Stimulated activated CD8-positive, alpha-beta memory T cell treated with anti-CD3 and anti-CD28 coated beads, Interleukin-7, amount 100 ng/mL, for 24 hours (primary cell): ENCODE results near the gene MOCOS.
"Not testable (repeated sequence)": the region's sequence is repeated elsewhere in the genome, so short reads cannot be mapped to it uniquely, and the experiment has no call there.

Experiments used
- DNase-seq: peaks from one replicate; pipeline ENCODE4 v3.0.0-alpha.2; 2020; ENCODE audit warnings: low read depth

The MOCOS gene

GRCh38 chr18:36201765-36202164 lies 14.5 kb downstream of the MOCOS start:
- no peak for DNase-seq

DNA sequence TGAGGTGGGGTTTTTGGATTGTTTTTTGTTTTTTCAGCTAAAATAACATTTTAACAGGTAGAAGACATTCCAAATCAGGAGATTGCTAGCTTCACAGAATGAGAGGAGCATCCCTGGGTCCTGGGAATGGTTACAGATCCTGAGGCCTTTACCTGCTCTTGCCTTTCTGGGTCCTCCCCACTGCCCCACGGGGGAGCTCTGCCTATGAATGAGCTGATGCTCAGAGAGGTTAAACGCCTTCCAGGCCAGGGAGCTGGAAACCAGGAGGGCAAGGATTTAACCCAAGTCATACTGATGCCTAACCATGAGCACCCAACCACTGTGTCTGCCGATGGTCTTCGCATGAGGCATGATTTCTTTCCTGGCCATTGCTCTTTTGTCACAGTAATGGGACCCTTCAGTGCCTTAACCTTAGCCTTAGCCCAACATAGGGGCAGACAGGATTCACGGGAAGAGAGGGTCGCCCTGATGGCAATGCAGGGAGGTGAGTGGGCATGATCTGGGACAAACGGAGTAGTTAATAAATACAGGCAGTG lies 16.1 kb downstream of the MOCOS start:
- DNase-seq = no peak

DNA sequence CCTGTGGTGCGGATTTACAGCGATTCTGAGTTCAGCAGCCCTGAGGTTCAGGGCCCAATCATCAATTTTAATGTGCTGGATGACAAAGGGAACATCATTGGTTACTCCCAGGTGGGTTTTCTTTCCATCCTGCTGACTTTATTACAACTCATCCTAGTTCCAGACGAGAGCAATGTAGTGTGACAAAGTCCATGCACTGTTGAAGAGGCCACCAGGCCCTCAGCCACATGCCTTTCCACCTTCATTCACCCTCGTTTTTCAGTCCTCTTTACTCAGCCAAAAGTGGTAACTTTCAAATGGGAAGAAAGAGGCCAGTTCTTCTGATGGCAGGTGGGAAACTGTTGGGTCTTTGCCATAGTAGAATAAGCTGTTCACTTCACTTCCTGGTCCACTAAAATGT lies 17.9 kb downstream of the MOCOS start:
- DNase-seq = no peak

- DNase-seq = no peak
These were observed 20.0 kb downstream of the MOCOS start for GRCh38 chr18:36207303-36207702.

- DNase-seq = not testable (repeated sequence)
These were observed 20.7 kb downstream of the MOCOS start for GRCh38 chr18:36207969-36208368.

- no peak for DNase-seq
These were observed 24.3 kb downstream of the MOCOS start for GRCh38 chr18:36211612-36212065.

DNA sequence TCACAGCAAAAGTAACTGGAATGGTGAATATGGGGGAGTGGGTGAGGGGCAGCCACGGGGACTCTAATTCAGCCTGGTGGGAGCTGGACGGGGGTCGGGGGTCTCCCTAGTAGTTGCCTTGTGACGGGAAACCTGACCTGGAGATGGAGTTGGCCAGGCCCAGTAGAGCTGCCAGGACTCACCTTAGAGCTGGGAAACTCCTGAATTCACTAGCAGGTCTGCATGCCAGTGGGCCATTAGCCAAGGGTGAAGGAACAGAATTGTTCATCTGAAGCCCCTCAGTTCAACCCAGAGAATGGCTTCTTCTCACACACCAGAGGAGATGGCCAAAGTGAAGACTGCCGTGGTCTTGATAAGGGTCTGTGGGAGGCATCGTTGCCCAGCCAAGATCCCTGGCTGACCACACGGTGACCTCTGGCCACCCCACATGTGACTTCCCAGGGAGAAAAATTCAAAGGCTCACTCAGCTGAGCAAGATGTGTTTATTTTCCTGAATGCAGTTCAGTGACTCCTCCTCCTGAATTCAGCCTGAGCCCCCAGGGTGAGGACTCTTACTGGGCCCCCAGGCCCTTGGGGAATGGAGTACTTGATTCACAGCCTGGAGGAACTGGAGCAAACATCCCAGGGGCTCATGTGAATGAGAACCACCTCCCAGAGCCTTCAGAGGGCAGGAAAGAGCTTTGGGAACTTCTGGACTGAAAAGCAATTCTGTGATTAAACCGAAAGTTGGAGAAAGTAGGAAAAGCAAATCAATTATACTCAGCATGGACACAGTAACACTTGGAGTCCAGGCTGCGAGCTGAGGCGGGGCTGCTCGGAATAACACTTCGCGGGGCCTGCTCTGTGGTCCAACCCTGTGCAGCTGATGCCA lies 25.2 kb downstream of the MOCOS start:
- DNase-seq = no peak

GRCh38 chr18:36214811-36215210 lies 27.5 kb downstream of the MOCOS start:
- DNase-seq = no peak

GRCh38 chr18:36215577-36215976 lies 28.3 kb downstream of the MOCOS start:
- DNase-seq = no peak

- no peak for DNase-seq
These were observed 30.1 kb downstream of the MOCOS start for GRCh38 chr18:36217348-36217747.

GRCh38 chr18:36229188-36229587 lies 41.9 kb downstream of the MOCOS start:
- DNase-seq = no peak

DNA sequence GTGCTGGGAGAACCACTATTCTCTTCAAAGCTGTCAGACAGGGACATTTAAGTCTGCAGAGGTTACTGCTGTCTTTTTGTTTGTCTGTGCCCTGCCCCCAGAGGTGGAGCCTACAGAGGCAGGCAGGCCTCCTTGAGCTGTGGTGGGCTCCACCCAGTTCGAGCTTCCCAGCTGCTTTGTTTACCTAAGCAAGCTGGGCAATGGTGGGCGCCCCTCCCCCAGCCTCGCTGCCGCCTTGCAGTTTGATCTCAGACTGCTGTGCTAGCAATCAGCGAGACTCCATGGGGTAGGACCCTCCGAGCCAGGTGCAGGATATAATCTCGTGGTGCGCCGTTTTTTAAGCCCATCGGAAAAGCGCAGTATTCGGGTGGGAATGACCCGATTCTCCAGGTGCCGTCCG lies 53.2 kb downstream of the MOCOS start:
- DNase-seq = not testable (repeated sequence)

GRCh38 chr18:36241831-36242230 lies 54.5 kb downstream of the MOCOS start:
- DNase-seq = no peak

GRCh38 chr18:36247036-36247435 lies 59.7 kb downstream of the MOCOS start:
- no peak for DNase-seq

- no peak for DNase-seq
These were observed 62.1 kb downstream of the MOCOS start for GRCh38 chr18:36249392-36249791.

DNA sequence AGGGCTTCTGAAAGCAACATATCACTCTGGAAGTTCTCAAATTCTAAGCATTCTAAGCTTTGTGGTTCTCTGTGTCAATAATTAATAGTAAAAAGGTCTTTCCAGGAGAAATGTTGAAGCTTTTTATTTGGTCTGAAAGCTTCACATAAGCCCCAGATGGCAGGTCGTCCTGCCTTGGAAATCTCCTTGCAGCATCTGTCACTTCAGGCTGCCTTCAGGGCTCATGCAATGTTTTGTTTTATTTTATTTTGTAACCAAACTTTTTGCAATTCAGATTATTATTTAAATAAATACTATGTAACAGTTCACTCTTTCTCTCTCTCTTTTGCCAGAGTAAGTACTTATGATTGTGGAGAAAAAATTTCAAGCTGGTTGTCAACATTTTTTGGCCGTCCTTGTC lies 63.5 kb downstream of the MOCOS start:
- DNase-seq = no peak

GRCh38 chr18:36255072-36255698 lies 67.9 kb downstream of the MOCOS start:
- no peak for DNase-seq

GRCh38 chr18:36256094-36256493 lies 68.8 kb downstream of the MOCOS start:
- no peak for DNase-seq

DNA sequence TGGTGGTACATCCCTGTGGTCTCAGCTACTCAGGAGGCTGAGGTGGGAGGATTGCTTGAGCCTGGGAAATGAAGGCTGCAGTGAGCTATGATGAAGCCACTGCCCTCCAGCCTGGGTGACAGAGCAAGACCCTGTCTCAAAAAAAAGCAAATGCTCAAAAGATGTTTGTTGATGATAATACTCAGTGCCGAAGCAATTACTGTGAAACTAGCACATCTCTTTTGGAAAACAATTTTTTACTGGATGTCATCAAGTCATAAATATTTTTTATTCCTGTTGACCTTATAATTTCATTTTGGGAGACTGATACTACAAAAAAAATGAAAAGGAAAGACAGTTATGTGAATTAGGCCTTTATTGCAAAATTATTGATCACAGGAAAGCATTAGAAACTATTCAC lies 75.7 kb downstream of the MOCOS start:
- no peak for DNase-seq

DNA sequence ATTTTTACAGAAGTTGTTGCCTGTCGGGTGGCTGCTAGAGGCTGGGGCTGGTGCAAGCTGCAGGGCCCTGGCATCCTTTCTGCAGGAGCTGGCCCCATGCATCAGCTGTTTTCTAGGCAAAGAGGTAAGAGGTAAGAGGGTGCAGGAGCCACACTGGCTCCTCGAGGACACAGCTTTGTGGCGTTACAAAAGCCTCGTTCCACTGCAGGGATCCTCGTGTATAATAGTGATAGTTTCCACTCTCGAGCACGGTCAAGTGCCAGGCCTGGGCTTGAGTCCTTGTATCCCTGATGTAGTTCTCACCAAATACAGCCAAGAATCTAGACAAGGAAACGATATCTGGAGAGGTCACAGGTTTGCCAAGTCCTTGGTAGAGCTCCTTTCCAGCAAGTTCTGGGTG lies 77.0 kb downstream of the MOCOS start:
- no peak for DNase-seq

DNA sequence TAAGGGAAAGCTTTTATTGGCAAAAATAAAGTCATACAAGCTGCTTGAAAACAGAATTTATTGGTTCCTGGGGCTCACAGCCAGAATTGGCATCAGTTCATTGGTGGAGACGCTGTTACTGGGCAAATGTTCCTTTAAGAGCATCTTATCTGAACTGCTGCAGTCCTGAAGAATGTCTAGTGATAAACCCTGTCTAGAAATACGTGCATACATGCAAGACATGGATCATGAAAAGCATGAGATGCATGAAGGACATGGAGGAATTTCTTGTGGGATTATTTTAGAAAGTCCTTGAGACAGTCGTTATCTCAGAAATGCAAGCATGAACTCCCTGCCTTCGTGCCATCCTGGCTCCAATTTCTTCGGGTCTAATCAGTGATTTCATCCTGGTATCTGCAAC lies 77.7 kb downstream of the MOCOS start:
- DNase-seq = no peak

GRCh38 chr18:36269157-36269556 lies 81.9 kb downstream of the MOCOS start:
- no peak for DNase-seq

- no peak for DNase-seq
These were observed 83.9 kb downstream of the MOCOS start for GRCh38 chr18:36271153-36271552.
